Left ventricle myocardium inferior (tissue), 1 donor: ENCODE data around the gene PRDM2. TPM values are rescaled to one million over a fixed set of nuclear protein-coding genes. Genes with fewer than 3 reads are reported as not detected.

Source experiments
- DNase-seq: peaks from one replicate; pipeline ENCODE4 v3.0.0-alpha.2; 2020
- H3K27ac ChIP-seq: fragments of 200-600 bp; replicated peaks from 2 replicates; pipeline ENCODE4 v1.8.0; 2021
- H3K27me3 ChIP-seq: fragments of 200-600 bp; 2 replicates; pipeline ENCODE4 v1.8.0; 2021; ENCODE audit warnings: low read depth
- H3K36me3 ChIP-seq: fragments of 200-600 bp; 2 replicates; pipeline ENCODE4 v1.8.0; 2021
- H3K4me1 ChIP-seq: fragments of 200-600 bp; 2 replicates; pipeline ENCODE4 v1.8.0; 2021
- H3K4me3 ChIP-seq: fragments of 200-600 bp; 2 replicates; pipeline ENCODE4 v1.8.0; 2021; ENCODE audit warnings: mild to moderate bottlenecking, moderate library complexity
- H3K9me3 ChIP-seq: fragments of 200-600 bp; replicated peaks from 2 replicates; pipeline ENCODE4 v1.8.0; 2021
- CTCF ChIP-seq: fragments of 200-600 bp; IDR thresholded peaks from 2 replicates; pipeline ENCODE4 v1.8.0; 2021; ENCODE audit warnings: antibody characterized with exemption, mild to moderate bottlenecking, borderline replicate concordance
- intact Hi-C: fragments of 100-400 bp; cut with micrococcal nuclease; formaldehyde crosslinking; loops from one replicate; pipeline ENCODE4 v1.11.0; 2022
- total RNA-seq: library from RNA; stranded (reverse); fragmentation: NEBNext Ultra II Directional; extraction: Animal tissue kit (Norgen Biotek cat#: 25700); gene quantifications from one replicate; pipeline ENCODE4 v1.2.1, GENCODE V29; 2021
- donor health status: DM: no; HTN: yes; CAD: no; lungs with severe emphysema.

The PRDM2 gene
- total RNA-seq, 1 donor from 2014 or later = 36.1 TPM

GRCh38 chr1:13825033-13825432, 125.0 kb downstream of the PRDM2 start:
- intact Hi-C loops = no loop called here
- peaks cover 27% of the 10 kb centered on the region for H3K36me3 ChIP-seq
- peaks cover 16% of the 10 kb centered on the region for H3K27me3 ChIP-seq
- no peak overlapping the region for H3K27ac ChIP-seq
- peak; percentile 28 for TF ChIP-seq CTCF
- no peak overlapping the region for H3K4me3 ChIP-seq
- no peak for DNase-seq
- H3K4me1 ChIP-seq = no peaks in the 10 kb centered on the region
- H3K9me3 ChIP-seq = no peaks in the 10 kb centered on the region

GRCh38 chr1:13826009-13826408, 126.0 kb downstream of the PRDM2 start:
- DNase-seq = no peak
- TF ChIP-seq CTCF = no peak
- no peak overlapping the region for H3K4me3 ChIP-seq
- intact Hi-C loops = no loop called here
- H3K9me3 ChIP-seq = no peaks in the 10 kb centered on the region
- H3K4me1 ChIP-seq = no peaks in the 10 kb centered on the region
- H3K27me3 ChIP-seq = peaks cover 23% of the 10 kb centered on the region
- H3K27ac ChIP-seq = no peak overlapping the region
- H3K36me3 ChIP-seq = peaks cover 22% of the 10 kb centered on the region

GRCh38 chr1:13826591-13826990, 126.6 kb downstream of the PRDM2 start:
- intact Hi-C loops = no loop called here
- no peak for DNase-seq

GRCh38 chr1:13828454-13829151, 128.6 kb downstream of the PRDM2 start:
- peaks cover 49% of the 10 kb centered on the region for H3K27me3 ChIP-seq
- H3K4me3 ChIP-seq = no peak overlapping the region
- no peak for DNase-seq
- intact Hi-C loops = no loop called here
- peaks cover 3% of the 10 kb centered on the region for H3K36me3 ChIP-seq
- H3K27ac ChIP-seq = no peak overlapping the region
- TF ChIP-seq CTCF = peak; percentile 58
- H3K9me3 ChIP-seq = no peaks in the 10 kb centered on the region
- no peaks in the 10 kb centered on the region for H3K4me1 ChIP-seq

More at GRCh38 chr1:13826591-13826990, 126.6 kb downstream of the PRDM2 start:
- Histone ChIP-seq H3K27me3 (peaks cover 29% of the 10 kb centered on the region), H3K4me3 (no peak overlapping the region), H3K36me3 (peaks cover 21% of the 10 kb centered on the region), H3K27ac (no peak overlapping the region), H3K4me1 (no peaks in the 10 kb centered on the region), H3K9me3 (no peaks in the 10 kb centered on the region)
- TF ChIP-seq CTCF = no peak

- H3K27me3 ChIP-seq = peaks cover 54% of the 10 kb centered on the region
- no peak overlapping the region for H3K27ac ChIP-seq
- H3K36me3 ChIP-seq = no peaks in the 10 kb centered on the region
- H3K4me1 ChIP-seq = no peaks in the 10 kb centered on the region
- no peaks in the 10 kb centered on the region for H3K9me3 ChIP-seq
- no peak for TF ChIP-seq CTCF
- no peak overlapping the region for H3K4me3 ChIP-seq
- intact Hi-C loops = no loop called here
- DNase-seq = no peak
Measured at GRCh38 chr1:13829152-13829769, 129.3 kb downstream of the PRDM2 start.
